ENCODE data around the gene FBXW4. TPM values are rescaled to one million over a fixed set of nuclear protein-coding genes. Genes with fewer than 3 reads are reported as not detected.

The FBXW4 gene
- total and polyA plus RNA-seq, 4 donors, result 28.0 to 65.6 (median 54.5) TPM

DNA sequence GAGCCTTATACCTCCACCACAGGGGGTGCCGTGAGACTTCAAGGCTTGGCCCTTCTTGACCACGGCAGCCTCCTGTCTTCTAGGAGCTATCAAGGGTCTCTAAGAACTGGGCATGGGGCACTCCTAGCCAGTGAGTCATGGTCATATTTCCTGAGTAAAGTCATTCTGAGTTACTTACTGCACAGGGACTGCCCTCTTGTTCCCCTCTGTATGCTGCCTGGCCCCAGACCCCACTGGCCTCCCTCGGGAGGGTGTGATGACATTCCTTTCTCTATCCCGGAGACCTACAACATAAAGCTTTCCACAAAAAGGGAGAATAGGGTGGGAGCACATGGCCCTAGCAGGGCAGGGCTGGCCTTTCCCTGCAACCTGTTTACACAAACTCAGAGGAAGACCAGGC is 85.5 kb downstream of the FBXW4 start:
- no peaks in the 10 kb centered on the region for H3K9me3 ChIP-seq (ENCODE audit: control insufficient read depth in 4 of 4, insufficient read depth in 3 of 4, low read length in 3 of 4)
- 83 to 89% methylated on average over 4 of the region's 4 CpGs for WGBS, 2 donors
- H3K4me1 ChIP-seq (ENCODE audit: control insufficient read depth in 5 of 5, insufficient read depth in 5 of 5, low read length in 5 of 5), result no peaks in the 10 kb centered on the region
- TF ChIP-seq, protein P1, sequence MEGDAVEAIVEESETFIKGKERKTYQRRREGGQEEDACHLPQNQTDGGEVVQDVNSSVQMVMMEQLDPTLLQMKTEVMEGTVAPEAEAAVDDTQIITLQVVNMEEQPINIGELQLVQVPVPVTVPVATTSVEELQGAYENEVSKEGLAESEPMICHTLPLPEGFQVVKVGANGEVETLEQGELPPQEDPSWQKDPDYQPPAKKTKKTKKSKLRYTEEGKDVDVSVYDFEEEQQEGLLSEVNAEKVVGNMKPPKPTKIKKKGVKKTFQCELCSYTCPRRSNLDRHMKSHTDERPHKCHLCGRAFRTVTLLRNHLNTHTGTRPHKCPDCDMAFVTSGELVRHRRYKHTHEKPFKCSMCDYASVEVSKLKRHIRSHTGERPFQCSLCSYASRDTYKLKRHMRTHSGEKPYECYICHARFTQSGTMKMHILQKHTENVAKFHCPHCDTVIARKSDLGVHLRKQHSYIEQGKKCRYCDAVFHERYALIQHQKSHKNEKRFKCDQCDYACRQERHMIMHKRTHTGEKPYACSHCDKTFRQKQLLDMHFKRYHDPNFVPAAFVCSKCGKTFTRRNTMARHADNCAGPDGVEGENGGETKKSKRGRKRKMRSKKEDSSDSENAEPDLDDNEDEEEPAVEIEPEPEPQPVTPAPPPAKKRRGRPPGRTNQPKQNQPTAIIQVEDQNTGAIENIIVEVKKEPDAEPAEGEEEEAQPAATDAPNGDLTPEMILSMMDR (IDR thresholded peaks at IDR 0.05; ENCODE audit: control extremely low read depth, extremely low read depth), result no peak
- no peak for ATAC-seq (ENCODE audit: insufficient read depth, low FRiP score)
- peaks cover 0 to 56% (median 33%) of the 10 kb centered on the region in 4 donors for H3K36me3 ChIP-seq (ENCODE audit: control insufficient read depth in 4 of 4, insufficient read depth in 4 of 4, low read length in 4 of 4)
- no peak overlapping the region for H3K9ac ChIP-seq (ENCODE audit: insufficient read depth in 1 of 2, low read length in 2 of 2)
- no peak for DNase-seq
- H3K27me3 ChIP-seq (ENCODE audit: control insufficient read depth in 3 of 3, insufficient read depth in 3 of 3, low read length in 2 of 3), result no peaks in the 10 kb centered on the region
- H3K27ac ChIP-seq (ENCODE audit: low read depth in 1 of 2, low read length in 1 of 2), result no peak overlapping the region
- H3K4me3 ChIP-seq, result no peak overlapping the region

DNA sequence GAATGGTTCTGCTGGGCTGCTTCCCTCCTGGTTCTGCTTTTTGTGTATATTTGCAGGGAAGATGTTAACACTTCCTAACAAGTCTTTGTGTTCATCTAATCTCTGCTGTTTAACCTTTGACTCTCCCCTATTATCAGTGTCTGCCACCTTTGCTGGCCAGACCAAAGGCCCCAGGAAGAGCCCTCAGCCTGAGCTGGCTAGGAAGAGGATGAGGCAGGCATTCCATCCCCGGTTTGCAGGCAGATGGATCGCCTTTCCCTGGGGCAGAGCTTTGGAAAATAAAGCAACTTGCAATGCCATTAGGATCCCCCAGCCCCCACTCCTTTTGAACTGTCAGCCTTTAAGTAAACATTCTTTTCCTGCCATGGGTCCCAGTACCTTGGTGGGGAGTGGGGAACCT is 87.8 kb downstream of the FBXW4 start:
- DNase-seq (no peak), ATAC-seq (ENCODE audit: insufficient read depth, low FRiP score) (no peak)
- H3K4me3 ChIP-seq, result no peak overlapping the region
- H3K27ac ChIP-seq (ENCODE audit: low read depth in 1 of 2, low read length in 1 of 2), result no peak overlapping the region
- H3K9ac ChIP-seq (ENCODE audit: insufficient read depth in 1 of 2, low read length in 2 of 2), result no peak overlapping the region
- WGBS, 2 donors, result 45 to 74% methylated on average over 2 of the region's 2 CpGs
- no peaks in the 10 kb centered on the region for H3K27me3 ChIP-seq (ENCODE audit: control insufficient read depth in 3 of 3, insufficient read depth in 3 of 3, low read length in 2 of 3)
- H3K4me1 ChIP-seq (ENCODE audit: control insufficient read depth in 5 of 5, insufficient read depth in 5 of 5, low read length in 5 of 5), result no peaks in the 10 kb centered on the region
- H3K36me3 ChIP-seq (ENCODE audit: control insufficient read depth in 4 of 4, insufficient read depth in 4 of 4, low read length in 4 of 4), result peaks cover 0 to 48% (median 39%) of the 10 kb centered on the region in 4 donors
- H3K9me3 ChIP-seq (ENCODE audit: control insufficient read depth in 4 of 4, insufficient read depth in 3 of 4, low read length in 3 of 4), result no peaks in the 10 kb centered on the region
- TF ChIP-seq, protein P1 (IDR thresholded peaks at IDR 0.05; ENCODE audit: control extremely low read depth, extremely low read depth), result no peak

DNA sequence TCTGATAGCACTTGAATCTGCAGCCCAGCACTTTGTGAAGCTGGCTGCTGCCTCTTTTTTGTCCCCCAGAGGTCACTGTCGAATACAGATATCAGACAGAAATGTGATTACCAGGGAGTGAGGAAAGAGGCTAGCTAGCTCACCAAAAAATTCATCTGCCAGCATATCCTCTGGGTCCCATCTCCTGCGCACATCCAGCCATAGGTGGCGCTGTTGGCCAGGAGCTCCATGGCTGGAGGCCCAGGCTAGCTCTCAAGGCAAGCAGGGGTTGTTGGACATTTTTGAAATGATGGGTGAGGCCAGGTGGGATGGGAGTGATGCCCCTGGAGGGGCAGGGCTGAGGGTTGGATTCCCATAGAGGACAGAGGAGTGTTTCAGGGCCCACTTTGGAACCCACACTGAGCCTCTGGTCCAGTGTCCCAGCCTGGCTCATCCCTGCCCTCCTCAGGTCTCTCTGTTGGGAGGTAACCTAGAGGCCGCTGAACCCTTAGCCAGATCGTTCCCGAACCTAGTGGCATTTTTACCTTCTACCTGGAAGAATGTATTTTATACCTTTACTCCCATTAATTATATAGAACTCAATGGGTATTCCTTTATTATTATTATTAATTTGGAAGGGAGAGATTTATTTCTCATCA is 92.1 kb downstream of the FBXW4 start:
- DNase-seq, result peak; percentile 70 to 72 (median 71)
- Histone ChIP-seq H3K27me3 (ENCODE audit: control insufficient read depth in 3 of 3, insufficient read depth in 3 of 3, low read length in 2 of 3) (no peaks in the 10 kb centered on the region), H3K4me3 (no peak overlapping the region), H3K36me3 (ENCODE audit: control insufficient read depth in 4 of 4, insufficient read depth in 4 of 4, low read length in 4 of 4) (peaks cover 0 to 19% (median 10%) of the 10 kb centered on the region in 4 donors), H3K9me3 (ENCODE audit: control insufficient read depth in 4 of 4, insufficient read depth in 3 of 4, low read length in 3 of 4) (no peaks in the 10 kb centered on the region), H3K4me1 (ENCODE audit: control insufficient read depth in 5 of 5, insufficient read depth in 5 of 5, low read length in 5 of 5) (peaks cover 0 to 3% (median 0%) of the 10 kb centered on the region in 5 donors), H3K27ac (ENCODE audit: low read depth in 1 of 2, low read length in 1 of 2) (no peak overlapping the region), H3K9ac (ENCODE audit: insufficient read depth in 1 of 2, low read length in 2 of 2) (no peak overlapping the region)
- TF ChIP-seq, protein P1 (IDR thresholded peaks at IDR 0.05; ENCODE audit: control extremely low read depth, extremely low read depth), result peak; percentile 70
- ATAC-seq (ENCODE audit: insufficient read depth, low FRiP score), result peak; percentile 71
- 54 to 61% methylated on average over 6 of the region's 6 CpGs for WGBS, 2 donors

DNA sequence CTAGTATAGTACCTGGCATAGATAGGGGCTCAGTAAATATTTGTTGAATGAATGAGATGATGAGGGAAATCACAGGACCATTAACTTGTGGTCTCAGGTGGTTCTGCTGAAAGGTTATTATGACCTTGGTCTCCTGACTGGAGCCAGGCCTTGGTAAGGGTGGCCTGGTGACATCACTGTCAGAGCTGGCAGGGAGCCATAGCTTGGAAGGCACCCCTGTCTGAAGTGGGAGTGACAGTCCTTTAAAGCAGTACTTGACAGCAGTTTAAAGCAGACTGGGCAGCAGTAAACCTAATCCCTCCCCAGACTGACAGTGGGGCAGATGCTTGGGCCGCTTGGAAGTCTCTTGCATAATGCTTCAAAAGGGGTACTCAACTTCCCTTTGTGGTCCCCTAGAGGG is 93.4 kb downstream of the FBXW4 start:
- Histone ChIP-seq H3K4me1 (ENCODE audit: control insufficient read depth in 5 of 5, insufficient read depth in 5 of 5, low read length in 5 of 5) (peaks cover 0 to 8% (median 0%) of the 10 kb centered on the region in 5 donors), H3K36me3 (ENCODE audit: control insufficient read depth in 4 of 4, insufficient read depth in 4 of 4, low read length in 4 of 4) (peaks cover 0 to 16% (median 5%) of the 10 kb centered on the region in 4 donors), H3K9ac (ENCODE audit: insufficient read depth in 1 of 2, low read length in 2 of 2) (no peak overlapping the region), H3K27ac (ENCODE audit: low read depth in 1 of 2, low read length in 1 of 2) (no peak overlapping the region), H3K4me3 (no peak overlapping the region), H3K9me3 (ENCODE audit: control insufficient read depth in 4 of 4, insufficient read depth in 3 of 4, low read length in 3 of 4) (no peaks in the 10 kb centered on the region), H3K27me3 (ENCODE audit: control insufficient read depth in 3 of 3, insufficient read depth in 3 of 3, low read length in 2 of 3) (no peaks in the 10 kb centered on the region)
- 44 to 54% methylated on average over 1 of the region's 1 CpG for WGBS, 2 donors
- DNase-seq (no peak), ATAC-seq (ENCODE audit: insufficient read depth, low FRiP score) (no peak)
- TF ChIP-seq, protein P1 (IDR thresholded peaks at IDR 0.05; ENCODE audit: control extremely low read depth, extremely low read depth), result no peak

Data from lung (tissue), 12 donors.